Stomach (tissue), 9 donors: ENCODE data around the gene HPS1. TPM values are rescaled to one million over a fixed set of nuclear protein-coding genes. Genes with fewer than 3 reads are reported as not detected.

Source experiments
- DNase-seq, 2 donors: peaks; one replicate each; pipeline versions ENCODE4 v3.0.0 to v3.0.0-alpha.2; 2013 to 2019
- H3K27ac ChIP-seq, 5 donors: fragments of 200-600 bp in 4 of 5; sonication (generic) in 4 of 5; one replicate each; pipeline ENCODE4 v1.5.1; 2013 to 2019; ENCODE audit warnings: mild to moderate bottlenecking in 1 of 5, moderate library complexity in 1 of 5
- H3K27me3 ChIP-seq, 3 donors: fragments of 200-600 bp; sonication (generic); one replicate each; pipeline ENCODE4 v1.5.1; 2017 to 2019; ENCODE audit warnings: mixed run types in 1 of 3
- H3K36me3 ChIP-seq, 4 donors: fragments of 200-600 bp; sonication (generic); 1 replicate in 3 of 4; 2 replicates in 1 of 4; pipeline ENCODE4 v1.5.1; 2016 to 2019
- H3K4me1 ChIP-seq, 4 donors: fragments of 200-600 bp; sonication (generic); one replicate each; pipeline ENCODE4 v1.5.1; 2016 to 2019
- H3K4me3 ChIP-seq, 4 donors: fragments of 200-600 bp; sonication (generic) in 3 of 4; one replicate each; pipeline ENCODE4 v1.5.1; 2016 to 2019; ENCODE audit warnings: mild to moderate bottlenecking in 1 of 4
- H3K9me3 ChIP-seq, 4 donors: fragments of 200-600 bp; sonication (generic); one replicate each; pipeline ENCODE4 v1.5.1; 2016 to 2019
- CTCF ChIP-seq, 7 experiments: fragments of 450-650 bp in 4 of 7; fragments of 200-600 bp in 3 of 7; sonication (generic) in 3 of 7; IDR thresholded peaks; one replicate each; pipeline ENCODE4 v1.5.1; 2016 to 2019; ENCODE audit warnings: antibody characterized with exemption in 7 of 7, control low read depth in 2 of 7, mild to moderate bottlenecking in 1 of 7
- EP300 ChIP-seq: sonication (generic); formaldehyde crosslinking; IDR thresholded peaks from one replicate; pipeline ENCODE4 v1.6.1; 2017; ENCODE audit warnings: antibody characterized with exemption
- POLR2A ChIP-seq, 4 donors: fragments of 450-650 bp; IDR thresholded peaks; one replicate each; pipeline ENCODE4 v1.6.1; 2016; ENCODE audit warnings: antibody characterized with exemption in 4 of 4, control low read depth in 2 of 4, mild to moderate bottlenecking in 1 of 4, moderate library complexity in 1 of 4
- POLR2AphosphoS5 ChIP-seq, 3 donors: sonication (generic); formaldehyde crosslinking; IDR thresholded peaks; one replicate each; pipeline ENCODE4 v1.6.1; 2016; ENCODE audit warnings: antibody characterized with exemption in 3 of 3
- WGBS, 5 donors: extraction: QIAGEN DNeasy Blood & Tissue Kit in 3 of 5; methylation state at CpG; one replicate each; pipeline versions ENCODE4 v1.1.5 to v1.1.7; 2013 to 2018; 5-methylcytosine and 5-hydroxymethylcytosine counted together
- intact Hi-C: fragments of 100-400 bp; cut with DNase I; formaldehyde crosslinking; loops from one replicate; pipeline ENCODE4 v1.15.1; 2023; ENCODE audit warnings: low total_unique reads
- polyA plus RNA-seq, 3 donors: library from polyadenylated mRNA; stranded (reverse); fragments of 200-250 nt; gene quantifications; one replicate each; pipeline ENCODE4 v1.2.3, GENCODE V29; 2013
- total RNA-seq, 5 donors: library from RNA; depleted of rRNA; stranded (reverse); fragments of >200 nt; gene quantifications; one replicate each; pipeline versions ENCODE4 v1.1.0 to v1.2.3, GENCODE V29; 2014 to 2016
- donor health status: healthy with polysubstance abuse.
- donor health status: Bipolar disorder and iron deficiency.
- donor health status: healthy.

HPS1 gene
- total and polyA plus RNA-seq, 8 donors = 15.1 to 140 (median 49.1) TPM

- Histone ChIP-seq H3K36me3 (no peaks in the 10 kb centered on the region), H3K27ac (no peak overlapping the region), H3K9me3 (no peaks in the 10 kb centered on the region), H3K27me3 (no peaks in the 10 kb centered on the region), H3K4me1 (peaks cover 0 to 5% (median 0%) of the 10 kb centered on the region in 4 donors), H3K4me3 (no peak overlapping the region)
- no peak for DNase-seq
- TF ChIP-seq EP300 = no peak
- intact Hi-C loops = no loop called here
These were observed 36.9 kb upstream of the HPS1 start for GRCh38 chr10:98483658-98484057.

GRCh38 chr10:98482096-98482495 lies 35.4 kb upstream of the HPS1 start:
- intact Hi-C loops = no loop called here
- Histone ChIP-seq H3K27ac (no peak overlapping the region), H3K9me3 (no peaks in the 10 kb centered on the region), H3K36me3 (no peaks in the 10 kb centered on the region), H3K4me1 (peaks cover 0 to 5% (median 0%) of the 10 kb centered on the region in 4 donors), H3K27me3 (no peaks in the 10 kb centered on the region), H3K4me3 (no peak overlapping the region)
- WGBS, 5 donors = 87 to 100% (median 89%) methylated on average over 2 of the region's 2 CpGs
- DNase-seq = no peak
- no peak for TF ChIP-seq POLR2A (IDR thresholded peaks at IDR 0.05)
- no peak for TF ChIP-seq EP300
- TF ChIP-seq CTCF (IDR thresholded peaks at IDR 0.05) = no peak
- TF ChIP-seq POLR2AphosphoS5 (IDR thresholded peaks at IDR 0.05) = no peak

GRCh38 chr10:98481404-98481945 lies 34.7 kb upstream of the HPS1 start:
- Histone ChIP-seq H3K4me3 (no peak overlapping the region), H3K9me3 (no peaks in the 10 kb centered on the region), H3K4me1 (peaks cover 0 to 5% (median 0%) of the 10 kb centered on the region in 4 donors), H3K27ac (no peak overlapping the region), H3K27me3 (no peaks in the 10 kb centered on the region), H3K36me3 (no peaks in the 10 kb centered on the region)
- no peak for DNase-seq
- intact Hi-C loops = no loop called here
- no peak for TF ChIP-seq CTCF (IDR thresholded peaks at IDR 0.05)
- TF ChIP-seq POLR2A (IDR thresholded peaks at IDR 0.05) = no peak
- no peak for TF ChIP-seq POLR2AphosphoS5 (IDR thresholded peaks at IDR 0.05)
- TF ChIP-seq EP300 = no peak
- 56 to 78% (median 71%) methylated on average over 5 of the region's 5 CpGs for WGBS, 5 donors

GRCh38 chr10:98478430-98479222 lies 31.9 kb upstream of the HPS1 start:
- Histone ChIP-seq H3K4me1 (peaks cover 0 to 5% (median 0%) of the 10 kb centered on the region in 4 donors), H3K27me3 (no peaks in the 10 kb centered on the region), H3K27ac (no peak overlapping the region), H3K4me3 (no peak overlapping the region), H3K36me3 (no peaks in the 10 kb centered on the region), H3K9me3 (no peaks in the 10 kb centered on the region)
- WGBS, 5 donors = 62 to 77% (median 70%) methylated on average over 6 of the region's 6 CpGs
- TF ChIP-seq CTCF (IDR thresholded peaks at IDR 0.05) (no peak), POLR2AphosphoS5 (IDR thresholded peaks at IDR 0.05) (no peak), EP300 (no peak), POLR2A (IDR thresholded peaks at IDR 0.05) (no peak)
- intact Hi-C loops = loop anchor here (10.0 kb wide), 1 partner anchor 186 kb away; no protein-coding TSS in a partner anchor
- no peak for DNase-seq

GRCh38 chr10:98477861-98478260 lies 31.1 kb upstream of the HPS1 start:
- Histone ChIP-seq H3K4me1 (peaks cover 0 to 5% (median 0%) of the 10 kb centered on the region in 4 donors), H3K4me3 (no peak overlapping the region), H3K36me3 (no peaks in the 10 kb centered on the region), H3K27me3 (no peaks in the 10 kb centered on the region), H3K9me3 (no peaks in the 10 kb centered on the region), H3K27ac (no peak overlapping the region)
- intact Hi-C loops = loop anchor here (10.0 kb wide), 1 partner anchor 187 kb away; no protein-coding TSS in a partner anchor
- TF ChIP-seq POLR2AphosphoS5 (IDR thresholded peaks at IDR 0.05) (no peak), POLR2A (IDR thresholded peaks at IDR 0.05) (no peak), EP300 (no peak), CTCF (IDR thresholded peaks at IDR 0.05) (no peak)
- no peak for DNase-seq
